HG03060 (cell line): ENCODE results near the gene RAD9B.
"Not testable (repeated sequence)": the region's sequence is repeated elsewhere in the genome, so short reads cannot be mapped to it uniquely, and the experiment has no call there.

Source experiments
- ATAC-seq: cut with Tn5 transposase; IDR thresholded peaks from one replicate; pipeline ENCODE4 v1.9.1; 2021; ENCODE audit warnings: low read depth, moderate number of reproducible peaks; ENCODE audit not compliant: unreplicated experiment

Gene RAD9B

GRCh38 chr12:110501752-110502738, at the start of gene RAD9B, which contains the start of gene VPS29:
RAD9B (plus strand) TSS chr12:110502331; CDS start chr12:110502338, 7 bp downstream.
VPS29 (minus strand) TSS chr12:110502111; CDS start chr12:110502051, 60 bp downstream.
- peak; percentile 80 for ATAC-seq

- ATAC-seq = no peak
Measured at GRCh38 chr12:110453569-110454296, 48.4 kb upstream of the RAD9B start.

GRCh38 chr12:110458756-110459155, 43.4 kb upstream of the RAD9B start:
- no peak for ATAC-seq

DNA sequence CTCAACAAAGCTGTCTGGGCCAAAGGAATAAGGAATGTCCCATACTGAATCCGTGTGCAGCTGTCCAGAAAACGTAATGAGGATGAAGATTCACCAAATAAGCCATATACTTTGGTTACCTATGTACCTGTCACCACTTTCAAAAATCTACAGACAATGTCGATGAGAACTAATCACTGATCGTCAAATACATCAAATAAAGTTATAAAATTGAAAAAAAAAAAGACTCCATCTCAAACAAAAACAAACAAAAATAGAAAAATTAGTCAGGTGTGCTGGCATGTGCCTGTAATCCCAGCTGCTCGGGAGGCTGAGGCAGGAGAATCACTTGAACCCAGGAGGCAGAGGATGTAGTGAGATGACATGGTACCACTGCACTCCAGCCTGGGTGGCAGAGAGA, 40.9 kb upstream of the RAD9B start:
- not testable (repeated sequence) for ATAC-seq

GRCh38 chr12:110465024-110465423, 37.1 kb upstream of the RAD9B start:
- no peak for ATAC-seq

DNA sequence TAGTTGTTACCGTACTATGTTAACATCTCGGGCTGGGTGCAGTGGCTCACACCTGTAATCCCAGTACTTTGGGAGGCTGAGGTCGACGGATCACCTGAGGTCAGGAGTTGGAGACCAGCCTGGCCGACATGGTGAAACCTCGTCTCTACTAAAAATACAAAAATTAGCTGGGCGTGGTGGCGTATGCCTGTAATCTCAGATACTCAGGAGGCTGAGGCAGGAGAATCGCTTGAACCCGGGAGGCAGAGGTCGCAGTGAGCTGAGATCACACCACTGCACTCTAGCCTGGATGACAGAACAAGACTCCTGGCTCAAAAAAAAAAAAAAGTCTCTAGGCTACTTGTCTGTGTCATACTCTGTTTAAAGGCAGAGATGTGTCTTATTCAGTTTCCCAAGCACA, 36.4 kb upstream of the RAD9B start:
- ATAC-seq = not testable (repeated sequence)

DNA sequence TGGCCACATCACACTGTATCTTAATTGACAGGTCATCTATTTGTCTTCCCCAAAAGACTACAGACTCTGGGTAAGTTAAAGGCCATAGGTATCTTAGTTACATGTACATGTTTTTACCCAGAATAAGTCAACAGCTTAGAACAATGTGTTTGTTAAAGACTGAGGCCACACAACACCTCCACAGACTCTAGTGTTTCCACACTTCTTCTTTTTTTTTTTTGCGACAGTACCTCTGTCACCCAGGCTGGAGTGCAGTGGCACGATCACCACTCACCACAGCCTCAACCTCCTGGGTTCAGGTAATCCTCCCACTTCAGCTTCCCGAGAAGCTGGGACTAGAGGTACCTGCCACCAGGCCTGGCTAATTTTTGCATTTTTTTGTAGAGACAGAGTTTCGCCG, 35.3 kb upstream of the RAD9B start:
- ATAC-seq = no peak

DNA sequence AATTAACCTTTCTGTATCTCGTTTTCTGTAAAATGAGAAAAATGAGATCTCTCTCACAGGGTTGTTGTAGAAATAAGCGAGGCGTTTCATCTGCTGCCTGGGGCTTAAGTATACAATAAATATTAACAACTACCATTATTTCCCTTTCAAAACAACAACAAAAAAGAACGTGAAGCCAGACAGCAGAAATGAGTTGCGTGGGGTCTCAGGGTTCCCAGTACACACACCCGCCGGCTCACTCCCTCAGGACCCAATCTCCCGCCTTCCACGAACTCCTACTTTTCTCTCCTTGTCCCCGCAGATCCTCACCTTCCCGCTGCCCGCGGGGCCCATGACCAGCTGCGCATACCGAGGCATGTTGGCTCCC, 34.3 kb upstream of the RAD9B start:
- ATAC-seq = no peak

DNA sequence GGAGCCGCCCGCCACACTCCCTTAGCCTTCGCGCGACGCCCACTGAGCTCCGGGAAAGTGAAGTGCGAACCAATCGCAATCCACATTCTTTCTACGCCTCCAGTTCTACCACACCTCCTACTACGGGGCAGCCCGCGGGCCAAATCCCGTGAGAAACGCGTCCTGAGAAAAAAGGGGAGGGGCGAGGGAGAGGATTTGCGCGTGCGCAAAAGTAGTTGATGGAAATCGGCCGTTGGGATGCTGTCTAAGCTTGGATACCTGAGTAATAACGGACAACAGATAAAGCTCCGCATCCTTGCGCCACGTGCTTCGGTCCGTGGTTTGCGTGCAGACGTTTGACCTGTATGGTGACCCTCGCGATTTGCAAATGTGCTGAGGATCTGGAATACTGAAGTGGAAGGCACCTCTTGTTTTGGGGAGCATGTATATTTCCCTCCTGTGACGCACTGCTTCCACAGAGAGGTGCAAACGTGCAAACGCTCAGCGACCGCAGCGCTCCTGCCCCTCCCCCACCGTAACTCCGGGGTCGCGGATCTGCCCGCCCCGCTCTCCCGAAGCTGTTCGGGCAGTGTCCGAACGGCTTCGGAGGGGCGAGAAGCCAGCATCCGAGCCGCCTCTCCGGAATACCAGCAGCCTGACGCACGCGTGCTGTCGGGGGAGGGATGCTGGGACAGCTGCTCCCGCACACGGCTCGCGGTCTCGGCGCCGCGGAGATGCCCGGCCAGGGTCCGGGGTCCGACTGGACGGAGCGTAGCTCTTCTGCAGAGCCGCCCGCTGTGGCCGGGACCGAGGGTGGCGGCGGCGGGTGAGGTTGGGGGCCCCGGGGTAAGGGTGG, 33.7 kb upstream of the RAD9B start, which contains the start of the genes FAM216A and GPN3:
FAM216A (plus strand) TSS at position 632 of the 835 bp plus-strand sequence; CDS start at position 663, 31 bp downstream.
GPN3 (minus strand) TSS at position 44 of the 835 bp plus-strand sequence. CDS start 54 bp downstream, outside the sequence.
- peak; percentile 46 for ATAC-seq

DNA sequence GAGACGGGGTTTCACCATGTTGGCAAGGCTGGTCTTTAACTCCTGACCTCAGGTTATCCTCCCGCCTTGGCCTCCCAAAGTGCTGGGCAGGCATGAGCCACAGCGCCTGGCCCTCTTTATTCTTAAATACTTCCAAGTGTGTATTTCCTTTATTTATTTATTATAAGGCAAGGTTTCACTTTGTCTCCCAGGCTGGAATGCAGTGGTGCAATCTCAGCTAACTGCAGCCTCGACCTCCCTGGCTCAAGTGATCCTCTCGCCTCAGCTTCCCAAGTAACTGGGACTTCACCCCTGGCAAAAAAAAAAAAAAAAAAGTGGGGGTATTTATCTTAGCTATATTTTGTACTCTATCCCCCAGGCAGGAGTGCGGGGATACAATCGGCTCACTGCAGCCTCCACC, 26.7 kb upstream of the RAD9B start:
- ATAC-seq = no peak

- ATAC-seq = no peak
Measured at GRCh38 chr12:110498984-110499706, 3.0 kb upstream of the RAD9B start.

GRCh38 chr12:110501399-110501751, 756 bp upstream of the RAD9B start:
- no peak for ATAC-seq

- no peak for ATAC-seq
Measured at GRCh38 chr12:110503432-110503831, 1.3 kb downstream of the RAD9B start.

- ATAC-seq = no peak
Measured at GRCh38 chr12:110505332-110505731, 3.2 kb downstream of the RAD9B start.

DNA sequence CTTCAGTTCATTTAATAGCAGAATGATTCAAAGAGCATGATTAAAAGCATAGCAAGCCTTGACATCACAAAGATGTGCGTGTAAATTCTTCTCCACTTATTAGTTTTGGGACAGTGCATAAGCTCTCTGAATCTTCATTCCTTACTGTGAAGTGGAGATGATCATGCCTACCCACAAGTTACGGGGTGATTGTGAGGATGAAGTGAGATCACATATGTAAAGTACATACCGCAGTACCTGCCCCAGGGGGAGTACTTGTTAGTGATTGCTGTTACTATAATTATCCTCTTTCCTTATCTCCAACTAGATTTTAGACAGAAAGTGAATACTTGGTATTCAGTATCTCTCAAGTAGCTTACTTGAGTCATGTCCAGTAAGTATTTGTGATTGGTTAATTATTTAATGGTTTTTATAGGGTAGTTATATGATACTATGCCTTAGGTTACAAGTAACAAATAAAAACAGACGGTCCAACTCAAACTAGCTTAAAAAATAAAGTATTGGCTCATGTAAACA, 6.0 kb downstream of the RAD9B start:
- no peak for ATAC-seq

DNA sequence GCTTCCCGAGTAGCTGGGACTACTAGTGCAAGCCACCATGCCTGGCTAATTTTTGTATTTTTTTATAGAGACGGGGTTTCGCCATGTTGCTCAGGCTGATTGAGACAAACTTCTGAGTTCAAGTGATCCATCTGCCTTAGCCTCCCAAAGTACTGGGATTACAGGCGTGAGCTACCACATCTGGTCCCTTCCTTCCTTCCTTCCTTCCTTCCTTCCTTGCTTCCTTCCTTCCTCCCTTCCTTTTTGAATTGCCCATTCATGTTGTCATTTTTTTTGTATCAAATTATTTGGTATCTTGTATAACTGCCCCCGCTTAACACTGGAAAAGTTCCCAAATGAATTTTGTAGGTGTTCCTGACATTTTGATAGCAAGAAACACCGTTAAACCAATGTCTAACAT, 11.7 kb downstream of the RAD9B start:
- no peak for ATAC-seq

DNA sequence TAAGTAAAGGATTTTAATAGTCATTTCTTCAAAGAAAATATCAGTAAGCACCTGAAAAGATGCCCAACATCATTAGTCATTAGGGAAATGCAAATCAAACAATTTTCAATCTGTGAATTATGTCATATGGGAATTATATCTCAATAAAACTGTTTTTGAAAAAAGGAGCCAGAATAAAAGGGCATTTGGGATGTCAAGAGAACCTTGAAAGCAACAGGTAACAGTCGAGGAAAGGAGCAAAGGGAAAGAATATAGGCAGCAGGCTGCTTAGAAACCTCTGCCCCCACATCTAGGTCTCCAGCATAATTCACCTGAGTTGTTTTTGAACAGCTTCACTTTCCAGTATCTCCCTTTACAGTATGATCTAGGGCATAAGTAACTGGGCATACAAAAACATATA, 12.2 kb downstream of the RAD9B start:
- ATAC-seq = no peak

- no peak for ATAC-seq
Measured at GRCh38 chr12:110516995-110517394, 14.9 kb downstream of the RAD9B start.

DNA sequence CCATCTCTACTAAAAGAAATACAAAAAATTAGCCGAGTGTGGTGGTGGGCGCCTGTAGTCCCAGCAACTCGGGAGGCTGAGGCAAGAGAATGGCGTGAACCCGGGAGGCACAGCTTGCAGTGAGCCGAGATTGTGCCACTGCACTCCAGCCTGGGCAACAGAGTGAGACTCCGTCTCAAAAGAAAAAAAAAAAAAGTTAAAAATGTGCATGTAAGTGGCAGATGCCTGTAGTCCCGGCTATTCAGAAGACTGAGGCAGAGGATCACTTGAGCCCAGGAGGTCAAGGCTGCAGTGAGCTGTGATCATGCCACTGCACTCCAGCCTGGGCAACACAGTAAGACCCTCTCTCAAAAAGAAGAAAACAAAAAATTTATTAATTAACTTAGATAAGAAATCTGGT, 15.9 kb downstream of the RAD9B start:
- not testable (repeated sequence) for ATAC-seq
